ENCODE measurements around the gene SMIM44.
"Not testable (repeated sequence)": the region's sequence is repeated elsewhere in the genome, so short reads cannot be mapped to it uniquely, and the experiment has no call there.

The SMIM44 gene

DNA sequence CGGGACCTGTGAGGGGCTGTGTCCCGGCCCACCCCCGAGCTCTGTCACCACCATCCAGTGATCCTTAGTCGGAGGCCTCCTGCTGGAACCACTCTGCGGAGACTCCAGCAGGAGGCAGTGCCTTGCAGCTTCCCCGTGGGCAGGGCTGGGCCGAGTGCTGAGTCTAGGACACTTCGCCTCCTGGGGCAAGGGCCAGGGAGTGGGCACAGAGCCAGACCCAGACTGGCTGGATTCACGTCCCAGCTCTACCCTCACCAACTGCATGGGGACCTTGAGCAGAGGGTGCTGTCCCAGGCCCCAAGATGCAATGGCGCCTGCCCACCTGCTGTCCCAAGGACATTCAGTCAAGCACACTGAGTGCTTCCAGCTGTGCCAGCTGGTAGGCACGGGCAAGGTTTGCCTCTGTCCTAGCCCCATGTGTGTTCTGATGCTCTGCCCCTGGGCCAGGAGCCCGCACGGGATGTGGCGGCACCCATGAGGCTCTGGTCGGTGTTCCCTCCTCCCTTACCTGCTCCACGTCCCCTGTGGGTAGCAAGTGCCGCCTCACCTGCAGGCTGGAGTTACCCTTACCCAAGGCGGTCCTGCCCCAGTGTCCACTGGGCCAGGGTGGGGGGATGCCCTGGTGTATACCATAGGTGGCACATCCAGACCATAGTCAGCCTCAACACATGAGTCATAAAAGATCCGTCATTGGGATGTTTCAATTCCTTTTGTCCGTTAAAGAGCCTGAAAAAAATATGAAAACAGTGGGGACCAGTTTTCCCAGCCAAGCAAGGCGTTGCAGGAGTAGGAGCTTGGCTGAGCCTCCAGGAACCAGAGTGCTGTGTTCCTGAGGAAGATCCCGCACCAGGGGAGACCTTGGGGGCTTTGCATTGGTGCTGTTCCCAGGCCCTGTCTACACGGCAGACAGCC is 30.2 kb upstream of the SMIM44 start:
- peaks cover 21% of the 10 kb centered on the region; the same call in 1 of the 2 replicates for H3K36me3 ChIP-seq (ENCODE audit: insufficient read depth, low read length)
- no peak overlapping the region for H3K9ac ChIP-seq (ENCODE audit: insufficient read length)
- H3K9me3 ChIP-seq (ENCODE audit: low read depth, low read length) = no peaks in the 10 kb centered on the region
- no peak overlapping the region for H3K4me3 ChIP-seq
- DNase-seq (ENCODE audit: low read depth, low spot score) = no peak
- H3K27ac ChIP-seq = no peak overlapping the region
- TF ChIP-seq POLR2AphosphoS5 (IDR thresholded peaks at IDR 0.05; ENCODE audit: borderline replicate concordance, low read depth, low read length) = no peak
- TF ChIP-seq FOXP2 (optimal IDR thresholded peaks at IDR 0.05; ENCODE audit: control extremely low read depth, extremely low read length, insufficient read depth) = no peak
- no peak for TF ChIP-seq EZH2 (IDR thresholded peaks at IDR 0.05)

DNA sequence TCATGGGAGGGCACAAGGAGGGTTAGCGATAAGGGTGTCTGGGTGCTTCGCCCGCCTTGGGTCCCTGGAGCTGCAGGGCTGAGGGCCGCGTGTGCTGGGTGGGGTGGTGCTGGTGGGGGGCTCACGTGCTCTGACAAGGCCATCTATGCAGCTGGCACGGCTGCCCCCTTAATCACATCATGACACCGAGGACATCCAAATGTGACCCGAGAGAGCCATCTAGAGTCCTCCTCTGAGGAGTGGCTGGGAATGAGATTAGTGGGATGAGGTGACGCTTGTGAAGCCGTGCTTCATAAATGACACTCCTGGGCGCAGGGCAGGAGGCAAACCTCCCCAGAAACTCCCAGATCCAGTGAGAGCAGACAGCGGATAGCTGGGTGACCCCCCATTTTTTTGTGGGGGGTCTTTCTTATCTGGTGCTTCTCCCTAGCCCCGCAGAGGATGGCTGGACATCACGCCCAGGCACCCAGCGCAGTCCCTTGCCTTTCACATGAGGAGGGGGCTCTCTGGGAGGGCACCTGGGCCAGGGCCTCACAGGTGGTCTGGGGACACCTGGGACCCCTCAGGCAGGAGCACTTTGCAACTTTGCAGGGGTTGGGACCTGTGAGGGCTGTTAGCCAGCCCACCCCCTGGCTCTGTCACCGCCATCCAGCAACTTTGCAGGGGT is 29.5 kb upstream of the SMIM44 start:
- no peak overlapping the region for H3K9ac ChIP-seq (ENCODE audit: insufficient read length)
- TF ChIP-seq FOXP2 (optimal IDR thresholded peaks at IDR 0.05; ENCODE audit: control extremely low read depth, extremely low read length, insufficient read depth) = no peak
- H3K4me3 ChIP-seq = no peak overlapping the region
- H3K9me3 ChIP-seq (ENCODE audit: low read depth, low read length) = no peaks in the 10 kb centered on the region
- H3K27ac ChIP-seq = no peak overlapping the region
- peaks cover 21% of the 10 kb centered on the region; the same call in 1 of the 2 replicates for H3K36me3 ChIP-seq (ENCODE audit: insufficient read depth, low read length)
- DNase-seq (ENCODE audit: low read depth, low spot score) = no peak

DNA sequence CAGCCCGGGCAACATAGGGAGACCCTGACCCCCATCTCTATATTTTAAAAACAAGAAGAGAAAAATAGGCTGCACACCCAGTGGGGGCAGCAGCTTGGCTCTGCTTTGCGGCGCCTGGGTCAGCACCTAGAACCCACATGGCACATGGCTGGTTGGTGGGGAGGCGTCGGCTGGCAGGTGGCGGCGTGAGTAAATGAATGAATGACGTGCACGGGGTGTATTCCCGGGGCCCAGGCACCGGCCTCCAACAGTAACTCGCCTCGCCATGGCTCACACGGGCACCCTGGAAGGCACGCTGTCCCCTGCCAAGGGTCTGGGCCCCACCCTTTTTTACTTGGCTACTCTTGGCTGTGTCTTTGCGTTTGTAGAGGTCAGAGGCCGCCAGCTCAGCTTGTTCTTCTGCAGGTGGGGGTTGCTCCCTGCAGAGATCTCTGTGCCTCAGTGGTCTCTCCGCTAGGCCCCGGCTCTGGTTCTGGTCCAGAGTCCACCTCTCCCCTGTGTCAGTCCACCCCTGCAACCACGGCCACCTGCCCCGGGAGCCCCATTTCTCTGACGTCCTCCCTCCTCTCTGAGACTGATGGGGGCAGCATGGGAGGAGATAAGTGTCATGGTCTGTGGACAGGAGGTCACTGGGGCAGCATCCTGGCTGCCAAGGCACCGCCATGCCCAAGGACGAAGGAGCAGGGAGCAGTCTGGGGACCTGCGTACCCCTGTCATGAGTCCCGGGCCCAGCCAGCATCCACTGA is 28.4 kb upstream of the SMIM44 start:
- Histone ChIP-seq H3K36me3 (ENCODE audit: insufficient read depth, low read length) (peaks cover 21% of the 10 kb centered on the region; the same call in 1 of the 2 replicates), H3K9ac (ENCODE audit: insufficient read length) (no peak overlapping the region), H3K9me3 (ENCODE audit: low read depth, low read length) (no peaks in the 10 kb centered on the region), H3K27ac (no peak overlapping the region), H3K4me3 (no peak overlapping the region)
- TF ChIP-seq FOXP2 (optimal IDR thresholded peaks at IDR 0.05; ENCODE audit: control extremely low read depth, extremely low read length, insufficient read depth) (no peak), EZH2 (IDR thresholded peaks at IDR 0.05) (no peak)
- DNase-seq (ENCODE audit: low read depth, low spot score) = no peak

DNA sequence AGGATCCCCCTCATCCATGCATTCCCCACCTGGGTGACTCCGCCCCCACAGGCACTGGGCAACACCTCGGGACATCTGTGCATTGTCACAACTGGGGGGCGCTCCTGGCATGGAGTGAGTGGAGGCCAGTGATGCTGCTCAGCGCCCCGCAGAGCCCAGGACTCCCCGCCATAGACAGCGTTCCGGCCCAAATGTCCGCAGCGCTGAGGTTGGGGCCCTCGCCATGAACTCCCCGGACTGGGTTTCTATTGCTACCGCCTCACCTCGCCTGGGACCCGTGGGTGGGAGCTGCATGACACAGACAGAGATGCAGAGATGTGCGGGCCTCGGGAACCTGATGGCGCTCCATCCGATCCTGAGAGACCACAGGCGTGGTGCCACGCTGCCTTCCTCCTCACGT is 27.5 kb upstream of the SMIM44 start:
- Histone ChIP-seq H3K4me3 (no peak overlapping the region), H3K9me3 (ENCODE audit: low read depth, low read length) (no peaks in the 10 kb centered on the region), H3K36me3 (ENCODE audit: insufficient read depth, low read length) (peaks cover 21% of the 10 kb centered on the region; the same call in 1 of the 2 replicates), H3K9ac (ENCODE audit: insufficient read length) (no peak overlapping the region), H3K27ac (no peak overlapping the region)
- TF ChIP-seq POLR2AphosphoS5 (IDR thresholded peaks at IDR 0.05; ENCODE audit: borderline replicate concordance, low read depth, low read length) (no peak), EZH2 (IDR thresholded peaks at IDR 0.05) (no peak), FOXP2 (optimal IDR thresholded peaks at IDR 0.05; ENCODE audit: control extremely low read depth, extremely low read length, insufficient read depth) (no peak)
- no peak for DNase-seq (ENCODE audit: low read depth, low spot score)

DNA sequence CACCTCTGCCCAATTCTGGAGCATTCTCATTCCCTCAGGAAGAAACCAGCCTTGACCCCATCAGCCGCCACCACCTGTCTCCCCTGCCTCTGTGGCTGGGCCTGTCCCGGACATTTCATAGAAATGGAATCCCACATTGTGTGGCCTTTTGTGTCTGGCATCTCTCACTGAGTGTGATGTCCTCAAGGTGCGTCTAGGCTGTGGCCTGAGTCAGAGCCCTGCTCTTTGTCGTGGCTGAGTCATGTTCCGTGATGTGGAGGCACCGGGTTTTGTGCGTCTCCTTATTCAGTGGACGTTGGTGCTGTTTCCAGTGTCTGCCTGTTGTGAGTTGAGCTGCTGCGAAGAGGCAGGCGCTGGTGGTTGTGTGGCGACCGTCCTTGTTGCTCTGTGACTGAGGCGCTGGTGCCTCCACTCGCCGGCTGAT is 26.3 kb upstream of the SMIM44 start:
- no peaks in the 10 kb centered on the region for H3K9me3 ChIP-seq (ENCODE audit: low read depth, low read length)

DNA sequence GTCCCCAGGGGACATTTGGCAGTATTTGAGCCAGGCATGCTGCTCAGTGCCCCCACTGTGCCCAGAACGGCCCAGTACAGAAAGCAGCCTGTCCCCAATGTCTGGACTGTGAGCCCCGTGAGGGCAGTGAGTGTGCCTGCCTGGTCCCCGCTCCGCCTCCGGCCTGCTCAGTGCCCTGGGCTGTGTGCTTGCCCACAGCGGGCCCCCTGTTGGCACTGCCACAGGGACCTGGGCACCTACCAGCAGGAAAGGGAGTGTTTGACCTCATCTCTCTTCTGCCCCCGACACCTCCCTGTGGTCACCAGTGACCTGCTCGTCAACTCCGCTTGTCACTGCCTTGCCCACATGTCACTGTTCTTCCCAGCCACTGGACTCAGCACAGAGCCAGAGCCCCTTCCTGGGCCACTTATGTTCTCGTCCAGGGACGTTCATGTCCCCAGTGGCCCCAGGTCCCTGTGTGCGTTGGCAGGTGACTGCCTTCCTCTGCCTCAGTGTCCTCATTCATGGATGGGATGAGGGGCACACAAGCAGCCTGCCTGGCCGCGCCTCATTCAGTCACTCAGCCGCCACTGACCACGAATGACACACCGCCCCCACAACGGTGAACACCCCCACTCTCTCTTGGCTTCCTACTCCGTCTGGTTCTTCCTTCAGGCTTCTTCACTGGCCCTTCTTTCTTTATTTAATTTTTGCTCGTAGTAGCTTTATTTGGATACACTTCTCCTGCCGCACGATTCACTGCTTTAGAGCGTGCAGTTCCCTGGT is 25.7 kb upstream of the SMIM44 start:
- no peak overlapping the region for H3K9ac ChIP-seq (ENCODE audit: insufficient read length)
- no peak for DNase-seq (ENCODE audit: low read depth, low spot score)
- H3K27ac ChIP-seq = no peak overlapping the region
- no peak overlapping the region for H3K4me3 ChIP-seq
- no peak for TF ChIP-seq EZH2 (IDR thresholded peaks at IDR 0.05)
- TF ChIP-seq FOXP2 (optimal IDR thresholded peaks at IDR 0.05; ENCODE audit: control extremely low read depth, extremely low read length, insufficient read depth) = no peak
- peaks cover 21% of the 10 kb centered on the region; the same call in 1 of the 2 replicates for H3K36me3 ChIP-seq (ENCODE audit: insufficient read depth, low read length)
- H3K9me3 ChIP-seq (ENCODE audit: low read depth, low read length) = no peaks in the 10 kb centered on the region

More for the DNA sequence above, 26.3 kb upstream of the SMIM44 start:
- Histone ChIP-seq H3K4me3 (no peak overlapping the region), H3K9ac (ENCODE audit: insufficient read length) (no peak overlapping the region), H3K36me3 (ENCODE audit: insufficient read depth, low read length) (peaks cover 21% of the 10 kb centered on the region; the same call in 1 of the 2 replicates), H3K27ac (no peak overlapping the region)
- TF ChIP-seq EZH2 (IDR thresholded peaks at IDR 0.05) = no peak
- no peak for DNase-seq (ENCODE audit: low read depth, low spot score)

DNA sequence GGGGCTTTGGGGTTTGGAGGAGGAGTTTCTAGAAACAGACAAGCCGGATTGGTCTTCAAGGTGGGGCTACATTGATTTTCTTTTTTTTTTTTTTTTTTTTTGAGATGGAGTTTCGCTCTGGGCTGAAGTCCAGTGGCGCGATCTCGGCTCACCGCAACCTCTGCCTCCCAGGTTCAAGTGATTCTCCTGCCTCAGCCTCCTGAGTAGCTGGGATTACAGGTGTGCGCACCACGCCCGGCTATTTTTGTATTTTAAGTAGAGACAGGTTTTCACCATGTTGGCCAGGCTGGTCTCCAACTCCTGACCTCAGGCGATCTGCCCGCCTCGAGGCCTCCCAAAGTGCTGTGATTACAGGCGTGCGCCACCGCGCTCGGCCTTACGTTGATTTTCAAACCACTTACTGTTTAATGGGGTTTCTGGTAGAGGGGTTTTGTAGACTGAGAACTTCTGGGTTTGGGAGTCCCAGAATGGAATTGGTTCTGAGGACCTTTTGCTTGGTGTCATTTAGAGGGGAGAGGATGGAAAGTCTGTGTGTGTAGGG is 24.9 kb upstream of the SMIM44 start:
- H3K4me3 ChIP-seq; H3K9me3 ChIP-seq (ENCODE audit: low read depth, low read length); H3K9ac ChIP-seq (ENCODE audit: insufficient read length); DNase-seq (ENCODE audit: low read depth, low spot score); H3K27ac ChIP-seq: not testable (repeated sequence)
- peaks cover 21% of the 10 kb centered on the region; the same call in 1 of the 2 replicates for H3K36me3 ChIP-seq (ENCODE audit: insufficient read depth, low read length)
